Effector CD4-positive, alpha-beta T cell (primary cell): ENCODE results near the gene CCDC85C.

Experiments used
- DNase-seq: peaks from one replicate; pipeline ENCODE4 v3.0.0-alpha.2; 2020

CCDC85C gene

DNA sequence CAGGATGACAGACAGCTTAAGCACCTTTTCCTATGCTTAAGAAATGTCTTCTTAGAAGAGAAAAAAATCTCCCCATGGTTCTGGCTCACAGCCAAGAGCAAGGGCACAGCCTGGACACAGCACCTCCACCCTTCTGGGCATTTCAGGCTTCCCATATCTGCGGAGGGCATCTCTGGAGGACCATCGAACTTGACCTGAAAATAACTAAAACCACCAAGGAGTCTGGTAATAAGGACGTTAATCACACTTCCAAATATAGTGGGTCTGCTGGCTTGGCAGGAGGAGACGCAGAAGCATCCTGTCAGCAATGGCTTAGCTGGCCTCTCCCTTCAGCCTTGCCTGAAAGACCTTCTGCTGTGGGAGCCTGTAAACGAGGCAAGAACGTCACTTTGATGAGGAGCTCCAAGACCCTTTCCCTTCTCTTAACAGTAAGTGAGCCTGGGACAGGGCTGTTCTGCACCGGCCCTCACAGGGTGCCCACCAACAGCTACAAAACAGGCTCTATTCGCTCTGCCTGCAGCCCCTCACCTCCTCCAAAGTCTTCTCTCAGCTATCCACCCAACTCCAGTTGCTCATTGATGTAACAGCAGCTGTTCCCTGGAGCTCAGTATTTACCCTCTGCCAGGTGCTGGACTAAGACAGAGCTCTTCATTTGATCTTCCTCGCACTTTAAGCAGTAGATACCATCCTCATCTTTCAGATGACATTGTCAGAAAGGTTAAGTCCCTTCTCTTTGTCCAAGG is 136.5 kb downstream of the CCDC85C start:
- DNase-seq, result no peak

DNA sequence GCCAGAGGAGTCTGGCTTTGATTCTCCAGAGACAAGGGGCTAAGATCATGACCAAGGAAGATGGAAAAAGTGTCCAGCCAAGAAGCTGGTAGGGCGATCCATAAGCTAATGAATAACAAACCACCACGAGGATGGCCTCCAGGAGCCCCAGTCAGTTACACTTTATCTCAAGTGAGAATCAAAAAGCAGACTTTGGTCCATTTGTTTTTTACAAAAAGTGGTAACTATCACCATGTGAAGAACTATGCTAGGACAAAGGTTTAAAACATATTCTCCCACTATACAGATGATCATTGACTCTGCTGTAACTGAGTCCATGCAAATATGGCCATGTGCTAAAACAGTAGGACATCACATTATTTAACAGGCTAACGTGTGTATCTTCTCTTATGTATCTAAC is 137.2 kb downstream of the CCDC85C start:
- no peak for DNase-seq

DNA sequence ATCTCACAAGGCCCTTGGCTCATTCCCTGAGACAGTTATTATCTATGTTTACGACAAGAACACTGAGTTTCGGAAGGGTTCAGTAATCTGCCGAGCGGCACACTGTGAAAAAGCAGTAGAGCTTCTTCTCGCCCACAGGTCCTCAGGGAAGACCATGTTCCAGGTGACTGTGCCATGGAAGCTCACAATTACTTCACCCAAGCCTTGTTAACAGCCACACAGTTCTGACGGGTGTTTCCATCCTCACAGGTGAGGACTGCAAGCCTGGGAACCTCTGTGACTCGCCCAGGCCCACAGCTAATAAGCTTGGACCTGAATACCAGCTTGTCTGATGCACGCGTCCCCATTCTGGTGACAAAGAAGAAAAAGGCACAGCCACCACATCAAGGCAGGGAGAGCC is 138.7 kb downstream of the CCDC85C start:
- DNase-seq, result no peak

DNA sequence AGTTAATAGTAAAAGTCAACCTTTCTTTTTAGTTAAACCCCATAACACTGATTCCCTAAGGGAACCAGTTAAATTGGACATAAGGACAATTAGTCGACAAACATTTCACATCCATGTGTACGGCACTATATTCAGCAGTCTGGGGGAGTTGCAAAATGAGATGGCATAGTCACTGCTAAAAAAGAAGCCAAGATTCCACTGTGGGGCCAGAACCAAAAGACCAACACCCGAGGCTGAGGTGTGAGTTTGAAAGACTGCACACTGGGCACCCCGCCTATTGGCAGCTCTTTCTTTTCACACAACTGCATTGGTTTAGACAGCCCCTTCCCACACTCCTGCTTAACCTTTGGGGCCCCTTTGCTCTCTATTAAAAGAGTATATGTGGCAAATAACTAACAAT is 140.0 kb downstream of the CCDC85C start:
- no peak for DNase-seq

- DNase-seq, result no peak
Observed at GRCh38 chr14:99462210-99462609, 141.8 kb downstream of the CCDC85C start.

- DNase-seq, result no peak
Observed at GRCh38 chr14:99461411-99462085, 142.5 kb downstream of the CCDC85C start.

- DNase-seq, result no peak
Observed at GRCh38 chr14:99460793-99461192, 143.2 kb downstream of the CCDC85C start.

DNA sequence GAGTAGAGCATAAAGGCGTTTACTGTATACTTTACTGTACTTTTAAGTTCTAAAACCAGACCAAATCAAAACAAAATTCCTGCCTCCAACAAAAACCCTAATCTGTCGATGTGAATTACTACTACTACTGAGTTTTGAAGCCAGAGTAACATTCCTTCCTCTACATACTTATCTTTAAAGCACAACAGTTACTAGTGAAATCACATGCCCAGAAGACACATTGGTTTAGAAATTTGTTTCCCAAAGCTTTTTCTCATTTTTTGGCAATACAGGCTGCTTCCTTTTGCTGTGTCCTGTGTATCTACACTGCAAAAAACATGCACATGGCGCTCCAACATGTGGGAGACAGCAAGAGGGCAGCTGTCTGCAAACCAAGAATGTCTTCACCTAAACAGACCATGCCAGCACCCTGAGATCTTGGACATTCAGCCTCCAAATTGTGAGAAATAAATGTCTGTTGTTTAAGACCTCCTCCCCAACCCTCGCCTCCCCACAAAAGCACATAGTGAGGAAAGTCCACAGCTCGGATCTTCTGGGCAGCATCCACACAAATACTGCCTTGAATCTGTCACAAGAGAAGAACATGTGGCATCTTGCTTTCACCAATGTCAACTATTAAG is 144.4 kb downstream of the CCDC85C start:
- no peak for DNase-seq

DNA sequence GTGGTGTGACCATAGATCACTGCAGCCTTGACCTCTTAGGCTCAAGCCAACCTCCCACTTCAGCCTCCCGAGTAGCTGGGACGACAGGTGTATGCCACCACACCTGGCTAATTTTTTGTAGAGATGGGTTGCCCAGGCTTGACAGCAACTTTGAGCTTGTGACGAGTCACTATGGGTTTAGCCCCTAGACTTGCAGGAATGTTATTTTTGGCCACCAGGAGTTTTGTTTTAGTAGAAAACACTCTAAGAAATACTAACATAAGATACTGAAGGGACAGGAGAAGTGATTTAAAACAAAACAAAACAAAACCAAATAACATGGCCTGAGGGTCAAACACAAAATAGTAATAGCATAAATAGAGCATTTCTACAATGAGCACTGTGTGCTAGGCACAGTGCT is 149.8 kb downstream of the CCDC85C start:
- DNase-seq, result no peak

DNA sequence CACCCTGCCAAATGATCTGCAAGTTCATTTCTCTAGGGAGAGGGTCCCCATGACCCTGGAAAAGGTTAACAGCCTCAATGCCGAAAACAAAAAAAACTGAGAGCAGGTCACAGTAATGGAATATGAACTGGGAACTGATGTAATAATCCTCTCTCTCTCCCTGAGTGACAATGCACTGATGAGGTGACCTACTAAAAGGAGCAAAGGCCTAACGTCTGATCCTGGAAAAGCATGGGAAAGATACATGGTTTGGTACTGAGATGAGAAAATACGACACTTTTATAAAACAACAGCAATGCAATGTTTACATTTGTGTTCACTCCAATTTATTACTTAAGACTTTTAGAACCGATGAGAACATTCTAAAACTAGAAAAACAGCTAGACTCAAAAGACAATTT is 151.0 kb downstream of the CCDC85C start:
- no peak for DNase-seq

DNA sequence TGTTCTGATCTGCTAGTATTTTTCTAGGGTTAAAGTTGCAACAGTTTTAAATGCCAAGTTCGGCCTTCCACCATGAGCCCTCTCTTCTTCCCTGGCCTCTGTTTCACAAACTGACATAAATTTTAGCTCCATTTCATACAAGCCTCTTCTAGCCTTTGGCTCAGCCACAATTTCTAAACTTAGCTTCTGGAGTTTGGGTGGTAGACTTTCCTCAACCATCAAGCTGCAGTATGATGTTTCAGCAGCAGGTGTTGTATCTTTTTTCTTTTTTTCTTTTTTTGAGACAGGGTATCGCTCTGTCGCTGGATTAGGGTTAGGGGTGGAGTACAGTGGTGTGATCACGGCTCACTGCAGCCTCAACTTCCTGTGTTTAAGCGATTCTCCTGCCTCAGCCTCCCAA is 152.8 kb downstream of the CCDC85C start:
- no peak for DNase-seq

DNA sequence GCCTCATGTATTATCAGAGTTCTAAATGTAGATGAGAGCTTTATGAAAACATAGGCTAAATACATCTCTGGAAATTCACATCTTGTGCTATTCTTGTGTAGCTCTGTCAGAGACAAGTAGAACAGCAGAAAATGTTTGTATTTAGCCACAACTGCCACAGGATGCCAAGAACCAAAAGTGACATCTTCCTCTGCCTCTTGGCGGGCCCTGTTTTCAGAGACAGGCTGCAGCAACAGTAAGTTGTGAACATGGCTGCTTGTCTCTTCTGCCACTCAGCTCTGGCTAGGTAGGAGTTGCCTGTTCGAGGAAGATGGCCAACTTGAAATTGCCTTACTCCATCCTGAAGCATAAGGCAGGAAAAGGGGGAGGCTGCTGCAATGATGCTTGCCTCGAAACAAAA is 153.7 kb downstream of the CCDC85C start:
- no peak for DNase-seq
